IMR-90 (cell line): ENCODE results near the gene PKIG. TPM values are rescaled to one million over a fixed set of nuclear protein-coding genes. Genes with fewer than 3 reads are reported as not detected.

Experiments used
- ATAC-seq: fragments of 200-7000 bp; cut with Tn5 transposase; 2 replicates; pipeline ENCODE4 v1.9.1; 2020; ENCODE audit warnings: low read depth, mild to moderate bottlenecking, moderate library complexity
- BruUV-seq: library from RNA; stranded (reverse); fragments of 400-500 nt; replicated peaks from 2 replicates; lab custom pipeline; 2021; lab: Mats Ljungman, UMichigan
- CTCF ChIA-PET: fragments of 300-600 bp; formaldehyde crosslinking; extraction: SDS; loops from one replicate; lab custom pipeline; 2021; ENCODE audit warnings: antibody characterized with exemption; lab: Yijun Ruan, JAX
- POLR2A ChIA-PET: fragments of 300-600 bp; sonication (Branson Sonifier 250); formaldehyde crosslinking; loops from one replicate; lab custom pipeline; 2022; ENCODE audit warnings: antibody characterized with exemption; ENCODE audit not compliant: unreplicated experiment; lab: Charles Lee
- DNase-seq: peaks from one replicate; pipeline ENCODE4 v3.0.0; 2013
- H2AFZ ChIP-seq: replicated peaks from 2 replicates; pipeline ENCODE3; 2013; ENCODE audit warnings: low read length, mild to moderate bottlenecking; ENCODE audit not compliant: poor library complexity
- H2AK5ac ChIP-seq: 2 replicates; pipeline ENCODE4 v1.6.1; 2013; ENCODE audit warnings: low read depth, low read length, inconsistent platforms
- H2AK9ac ChIP-seq: replicated peaks from 2 replicates; pipeline ENCODE3; 2013; ENCODE audit warnings: mild to moderate bottlenecking, low read depth, low read length, moderate library complexity; ENCODE audit not compliant: poor library complexity
- H2BK120ac ChIP-seq: 2 replicates; pipeline ENCODE4 v1.6.1; 2013; ENCODE audit warnings: low read depth, low read length, inconsistent platforms
- H2BK15ac ChIP-seq: 3 replicates; pipeline ENCODE4 v1.6.1; 2013; ENCODE audit warnings: low read depth, low read length, inconsistent platforms
- H2BK20ac ChIP-seq: 2 replicates; pipeline ENCODE4 v1.6.1; 2013; ENCODE audit warnings: low read depth, mild to moderate bottlenecking, inconsistent platforms, low read length, moderate library complexity
- H2BK5ac ChIP-seq: 2 replicates; pipeline ENCODE4 v1.6.1; 2013; ENCODE audit warnings: mild to moderate bottlenecking, low read depth, low read length, inconsistent platforms; ENCODE audit not compliant: poor library complexity, severe bottlenecking
- H3K14ac ChIP-seq: replicated peaks from 2 replicates; pipeline ENCODE4 v1.6.1; 2013; ENCODE audit warnings: low read depth, low read length, inconsistent platforms
- H3K18ac ChIP-seq: 2 replicates; pipeline ENCODE4 v1.6.1; 2013; ENCODE audit warnings: low read depth, low read length, control low read depth
- H3K23ac ChIP-seq: 2 replicates; pipeline ENCODE4 v1.6.1; 2013; ENCODE audit warnings: low read depth, low read length, inconsistent platforms
- H3K27ac ChIP-seq: 2 replicates; pipeline ENCODE4 v1.5.1; 2013; ENCODE audit warnings: mild to moderate bottlenecking, control low read depth, low read length; ENCODE audit not compliant: insufficient read depth
- H3K27me3 ChIP-seq: 2 replicates; pipeline ENCODE4 v1.6.1; 2013; ENCODE audit warnings: low read length; ENCODE audit not compliant: control insufficient read depth, insufficient read depth
- H3K36me3 ChIP-seq: 2 replicates; pipeline ENCODE4 v1.6.1; 2013; ENCODE audit warnings: low read length, mixed read lengths; ENCODE audit not compliant: control insufficient read depth, insufficient read depth
- H3K4ac ChIP-seq: 2 replicates; pipeline ENCODE4 v1.6.1; 2013; ENCODE audit warnings: low read depth, low read length, inconsistent platforms
- H3K4me1 ChIP-seq: 2 replicates; pipeline ENCODE4 v1.6.1; 2013; ENCODE audit warnings: low read length, mixed read lengths; ENCODE audit not compliant: control insufficient read depth, insufficient read depth
- H3K4me2 ChIP-seq: 2 replicates; pipeline ENCODE4 v1.6.1; 2013; ENCODE audit warnings: low read depth, mild to moderate bottlenecking, control low read depth, low read length, moderate library complexity
- H3K4me3 ChIP-seq: 2 replicates; pipeline ENCODE4 v1.5.1; 2013; ENCODE audit warnings: low read depth, mild to moderate bottlenecking, control low read depth, low read length, moderate library complexity; ENCODE audit not compliant: insufficient read depth
- H3K56ac ChIP-seq: 2 replicates; pipeline ENCODE4 v1.6.1; 2013; ENCODE audit warnings: low read length, inconsistent platforms; ENCODE audit not compliant: insufficient read depth; ENCODE audit errors: extremely low read depth
- H3K79me1 ChIP-seq, 2 experiments: 2 replicates each; pipeline ENCODE4 v1.6.1; 2013; ENCODE audit warnings: low read length in 2 of 2, inconsistent platforms in 1 of 2, low read depth in 1 of 2
- H3K9ac ChIP-seq: 2 replicates; pipeline ENCODE4 v1.6.1; 2013; ENCODE audit warnings: low read depth, low read length, control low read depth
- H3K9me1 ChIP-seq: 2 replicates; pipeline ENCODE4 v1.6.1; 2013; ENCODE audit warnings: low read length, inconsistent platforms; ENCODE audit not compliant: insufficient read depth
- H3K9me3 ChIP-seq: 2 replicates; pipeline ENCODE4 v1.6.1; 2013; ENCODE audit warnings: low read length; ENCODE audit not compliant: control insufficient read depth, insufficient read depth
- H4K20me1 ChIP-seq: 2 replicates; pipeline ENCODE4 v1.6.1; 2013; ENCODE audit warnings: low read length, inconsistent platforms; ENCODE audit not compliant: insufficient read depth
- H4K5ac ChIP-seq: 2 replicates; pipeline ENCODE4 v1.6.1; 2013; ENCODE audit warnings: mild to moderate bottlenecking, low read depth, low read length, control low read depth
- H4K8ac ChIP-seq, 2 experiments: 2 replicates each; pipeline ENCODE4 v1.6.1; 2013; ENCODE audit warnings: low read depth in 2 of 2, low read length in 2 of 2, control low read depth in 1 of 2, inconsistent platforms in 1 of 2
- H4K91ac ChIP-seq: 2 replicates; pipeline ENCODE4 v1.6.1; 2013; ENCODE audit warnings: low read depth, low read length, inconsistent platforms; ENCODE audit not compliant: insufficient read depth
- CTCF ChIP-seq: conservative IDR thresholded peaks from 2 replicates; pipeline ENCODE4 v1.5.1; 2012; ENCODE audit warnings: mild to moderate bottlenecking, low read depth, low read length, improper control_type of control experiment
- ELK1 ChIP-seq: fragments of 150-350 bp; IDR thresholded peaks from 2 replicates; pipeline ENCODE4 v1.6.1; 2016; ENCODE audit warnings: low read depth, mild to moderate bottlenecking, low read length, moderate library complexity, borderline replicate concordance
- POLR2A ChIP-seq: IDR thresholded peaks from 2 replicates; pipeline ENCODE4 v1.6.1; 2012; ENCODE audit warnings: mild to moderate bottlenecking, low read depth, low read length
- RFX5 ChIP-seq: IDR thresholded peaks from 2 replicates; pipeline ENCODE4 v1.8.0; 2012; ENCODE audit warnings: low read depth, mild to moderate bottlenecking, low read length, moderate library complexity
- WGBS, 2 experiments: methylation state at CpG; one replicate each; pipeline versions ENCODE4 v1.1.5 to v1.1.7; 2013; ENCODE audit warnings: missing lambda C conversion rate in 2 of 2; ENCODE audit not compliant: insufficient read length in 1 of 2; ENCODE audit errors: extremely low coverage in 2 of 2; 5-methylcytosine and 5-hydroxymethylcytosine counted together
- dilution Hi-C: fragments of 300-500 bp; cut with HindIII; formaldehyde crosslinking; loops from one replicate; pipeline ENCODE4 v1.14.3; 2018; ENCODE audit warnings: low sequenced_read_pairs; ENCODE audit not compliant: unreplicated experiment
- in situ Hi-C: fragments of 300-500 bp; cut with MboI; formaldehyde crosslinking; loops from 3 replicates; pipeline ENCODE4 v1.14.3; 2019; ENCODE audit warnings: low sequenced_read_pairs, inconsistent platforms, mixed read lengths
- intact Hi-C: fragments of 100-400 bp; cut with micrococcal nuclease; formaldehyde crosslinking; loops from 2 replicates; pipeline ENCODE4 v1.10.0; 2022
- polyA plus RNA-seq, 3 experiments: library from polyadenylated mRNA; depleted of rRNA; stranded (reverse); fragments of >200 nt; gene quantifications; 2 replicates each; pipeline ENCODE4 v1.2.3, GENCODE V29; 2012; ENCODE audit warnings: low replicate concordance in 1 of 3
- total RNA-seq: library from RNA; depleted of rRNA; stranded (reverse); fragments of >200 nt; gene quantifications from 2 replicates; pipeline ENCODE4 v1.2.3, GENCODE V29; 2012

Gene PKIG
- total and polyA plus RNA-seq, 2 of the 4 experiments (the other 2 are of a cell fraction): 78.3 to 89.6 TPM

GRCh38 chr20:44566018-44566417, 16.4 kb upstream of the PKIG start:
- Histone ChIP-seq H3K4me2 (no peak overlapping the region), H3K27me3 (no peaks in the 10 kb centered on the region), H4K5ac (no peak overlapping the region), H2BK20ac (no peak overlapping the region), H3K56ac (no peak overlapping the region), H3K4ac (no peak overlapping the region), H3K9ac (no peak overlapping the region), H4K91ac (no peak overlapping the region), H3K36me3 (no peaks in the 10 kb centered on the region), H2AFZ (no peak overlapping the region), H3K9me3 (no peaks in the 10 kb centered on the region), H3K79me1 (peaks cover 0 to 21% of the 10 kb centered on the region in 2 experiments; a peak in 2 of 4 replicates), H3K4me3 (no peak overlapping the region), H3K9me1 (0 out of 2 replicates have a peak, but pooled peaks cover 5% of the 10 kb centered on the region), H3K18ac (no peak overlapping the region), H2AK5ac (no peak overlapping the region), H4K20me1 (no peaks in the 10 kb centered on the region), H2BK15ac (no peak overlapping the region), H3K27ac (no peak overlapping the region), H4K8ac (no peak overlapping the region), H3K23ac (no peak overlapping the region), H3K14ac (no peak overlapping the region), H2AK9ac (no peak overlapping the region), H2BK5ac (no peak overlapping the region), H2BK120ac (no peak overlapping the region), H3K4me1 (peaks cover 2% of the 10 kb centered on the region; the same call in 1 of the 2 replicates)
- in situ Hi-C loops: no loop called here
- CTCF ChIA-PET: no interaction called here
- POLR2A ChIA-PET: no interaction called here
- ATAC-seq (no peak), DNase-seq (no peak)
- dilution Hi-C loops: no loop called here
- WGBS, 2 experiments: no CpG with 5 or more reads among the region's 3 CpGs
- BruUV-seq: no TSS peak
- no peak for TF ChIP-seq CTCF
- no peak for TF ChIP-seq ELK1
- TF ChIP-seq RFX5: no peak
- no peak for TF ChIP-seq POLR2A
- intact Hi-C loops: no loop called here
